HEK293T (cell line): ENCODE measurements around the gene MICALL2.

Experiments
- BHLHE40 ChIP-seq: fragments of 450-650 bp; IDR thresholded peaks from 2 replicates; pipeline ENCODE4 v1.6.1; 2016; ENCODE audit warnings: mild to moderate bottlenecking, moderate library complexity, borderline replicate concordance
- ELF4 ChIP-seq: fragments of 450-650 bp; IDR thresholded peaks from 2 replicates; pipeline ENCODE4 v1.6.1; 2017; ENCODE audit warnings: antibody characterized with exemption
- L3MBTL2 ChIP-seq: fragments of 450-650 bp; conservative IDR thresholded peaks from 2 replicates; pipeline ENCODE4 v1.6.1; 2016; ENCODE audit warnings: mild to moderate bottlenecking
- NFRKB ChIP-seq: fragments of 450-650 bp; IDR thresholded peaks from 2 replicates; pipeline ENCODE4 v1.6.1; 2016; ENCODE audit warnings: mild to moderate bottlenecking, moderate library complexity
- SP1 ChIP-seq: fragments of 450-650 bp; IDR thresholded peaks from 2 replicates; pipeline ENCODE4 v1.6.1; 2017
- SUZ12 ChIP-seq: fragments of 450-650 bp; IDR thresholded peaks from 2 replicates; pipeline ENCODE4 v1.6.1; 2016; ENCODE audit warnings: mild to moderate bottlenecking
- ZNF384 ChIP-seq: fragments of 450-650 bp; IDR thresholded peaks from 2 replicates; pipeline ENCODE4 v1.6.1; 2016

DNA sequence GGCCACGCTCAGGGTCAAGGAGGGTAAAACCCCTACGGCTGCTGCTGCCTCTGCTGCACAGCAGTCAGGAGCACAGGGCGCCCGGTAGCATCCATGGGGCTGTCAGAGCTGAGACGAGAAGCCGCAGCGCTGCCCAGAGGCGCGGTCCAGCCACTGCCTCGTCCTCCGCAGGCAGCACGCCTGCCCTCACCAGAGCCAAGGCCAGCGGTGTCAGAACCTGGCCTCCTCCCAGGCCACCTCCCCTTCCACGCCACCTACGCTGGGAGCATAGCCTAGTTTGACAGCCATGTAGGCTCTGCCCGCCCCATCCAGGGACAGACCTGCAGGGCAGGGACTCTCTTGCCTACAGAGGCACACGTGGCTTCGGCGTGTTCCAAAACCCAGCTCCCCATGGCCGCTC is 28.7 kb upstream of the MICALL2 start:
- no peak for TF ChIP-seq SP1
- TF ChIP-seq NFRKB = no peak
- TF ChIP-seq BHLHE40 = no peak
- no peak for TF ChIP-seq ZNF384
- no peak for TF ChIP-seq L3MBTL2
- TF ChIP-seq SUZ12 = no peak
- TF ChIP-seq ELF4 = no peak
